SU-DHL-6 (cell line): ENCODE results near the gene HORMAD2.

Experiments used
- H2AFZ ChIP-seq: fragments of 200-600 bp; sonication (generic); 2 replicates; pipeline ENCODE4 v1.6.1; 2014; ENCODE audit warnings: low read depth, mild to moderate bottlenecking, moderate library complexity, mixed read lengths, antibody characterized with exemption, low read length; ENCODE audit not compliant: severe bottlenecking
- H3F3A ChIP-seq: fragments of 200-600 bp; shearing (Covaris generic); 2 replicates; pipeline ENCODE4 v1.6.0; 2016; ENCODE audit warnings: antibody characterized with exemption, mild to moderate bottlenecking; ENCODE audit not compliant: insufficient read depth
- H3K27ac ChIP-seq: fragments of 200-600 bp; sonication (generic); 2 replicates; pipeline ENCODE4 v1.5.1; 2016; ENCODE audit warnings: low read depth, mild to moderate bottlenecking, low read length, moderate library complexity, mixed read lengths
- H3K27me3 ChIP-seq: fragments of 200-600 bp; sonication (generic), shearing (Covaris generic); 2 replicates; pipeline ENCODE4 v1.6.0; 2014; ENCODE audit warnings: mild to moderate bottlenecking, low read length
- H3K36me3 ChIP-seq: fragments of 200-600 bp; sonication (generic); 2 replicates; pipeline ENCODE4 v1.6.1; 2014; ENCODE audit warnings: mild to moderate bottlenecking, low read length, mixed read lengths
- H3K4me2 ChIP-seq: fragments of 300-600, 200-600 bp; shearing (Covaris generic), sonication (generic); 2 replicates; pipeline ENCODE4 v1.6.0; 2014; ENCODE audit warnings: low read length, low read depth, mild to moderate bottlenecking; ENCODE audit not compliant: poor library complexity, severe bottlenecking
- H3K4me3 ChIP-seq: fragments of 200-600 bp; sonication (generic); 2 replicates; pipeline ENCODE4 v1.5.1; 2014; ENCODE audit warnings: antibody characterized with exemption, low read length, mild to moderate bottlenecking, mixed read lengths; ENCODE audit not compliant: insufficient read depth, poor library complexity, severe bottlenecking
- H3K79me2 ChIP-seq: fragments of 200-600 bp; sonication (generic); 2 replicates; pipeline ENCODE4 v1.6.1; 2014; ENCODE audit warnings: mild to moderate bottlenecking, low read length, moderate library complexity; ENCODE audit not compliant: insufficient read depth
- H3K9ac ChIP-seq: fragments of 200-600 bp; sonication (generic); 2 replicates; pipeline ENCODE4 v1.7.0; 2014; ENCODE audit warnings: mild to moderate bottlenecking, low read length
- H3K9me2 ChIP-seq: fragments of 200-600 bp; sonication (generic); replicated peaks from 2 replicates; pipeline ENCODE4 v1.6.1; 2014; ENCODE audit warnings: low read length; ENCODE audit not compliant: insufficient read depth
- H3K9me3 ChIP-seq: fragments of 200-600 bp; sonication (generic); 2 replicates; pipeline ENCODE4 v1.6.1; 2014; ENCODE audit warnings: low read length, mixed read lengths; ENCODE audit not compliant: insufficient read depth
- H4K20me1 ChIP-seq: fragments of 200-600 bp; sonication (generic); 2 replicates; pipeline ENCODE4 v1.6.1; 2014; ENCODE audit warnings: low read depth, mild to moderate bottlenecking, antibody characterized with exemption, low read length, moderate library complexity, mixed read lengths
- CTCF ChIP-seq: fragments of 200-600 bp; sonication (generic); IDR thresholded peaks from one replicate; pipeline ENCODE4 v1.5.1; 2017; ENCODE audit warnings: antibody characterized with exemption, mild to moderate bottlenecking, low read length, moderate library complexity; ENCODE audit not compliant: insufficient read depth, poor library complexity, severe bottlenecking
- EZH2phosphoT487 ChIP-seq: fragments of 200-600 bp; sonication (generic), shearing (Covaris generic); conservative IDR thresholded peaks from 2 replicates; pipeline ENCODE4 v1.6.1; 2018; ENCODE audit warnings: mild to moderate bottlenecking, antibody characterized with exemption, low read length, moderate library complexity, mixed read lengths

The HORMAD2 gene

DNA sequence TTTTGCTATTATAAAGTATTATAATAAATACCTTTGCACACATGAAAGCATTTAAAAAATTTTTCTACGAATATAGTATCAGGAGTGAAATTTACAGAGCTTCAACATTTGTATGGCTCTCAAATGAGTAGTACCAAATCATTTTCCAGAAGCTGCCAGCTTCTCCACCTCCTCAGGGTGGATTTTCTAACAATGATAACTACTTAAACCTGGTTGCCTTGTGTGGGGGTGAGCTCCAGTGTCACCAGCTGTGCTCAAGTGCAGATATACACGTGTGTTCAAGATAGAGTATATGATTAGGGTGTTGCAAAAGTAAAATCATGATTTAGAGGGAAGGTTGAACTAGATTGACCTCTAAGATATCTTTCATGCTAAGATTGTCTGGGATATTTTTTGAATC lies 48.2 kb downstream of the HORMAD2 start:
- Histone ChIP-seq H3K4me3 (no peak overlapping the region), H3K27ac (no peak overlapping the region), H3K27me3 (no peaks in the 10 kb centered on the region), H3K9me2 (no peaks in the 10 kb centered on the region), H3K4me2 (no peak overlapping the region), H4K20me1 (no peaks in the 10 kb centered on the region), H3K36me3 (no peaks in the 10 kb centered on the region), H2AFZ (no peak overlapping the region), H3F3A (no peaks in the 10 kb centered on the region), H3K9me3 (no peaks in the 10 kb centered on the region), H3K9ac (no peak overlapping the region), H3K79me2 (no peaks in the 10 kb centered on the region)
- no peak for TF ChIP-seq CTCF
- no peak for TF ChIP-seq EZH2phosphoT487

- Histone ChIP-seq H3K27ac (no peak overlapping the region), H3K79me2 (no peaks in the 10 kb centered on the region), H3K36me3 (no peaks in the 10 kb centered on the region), H3K27me3 (no peaks in the 10 kb centered on the region), H3K9ac (no peak overlapping the region), H3K9me3 (no peaks in the 10 kb centered on the region), H3F3A (no peaks in the 10 kb centered on the region), H3K4me2 (no peak overlapping the region), H3K9me2 (no peaks in the 10 kb centered on the region), H4K20me1 (no peaks in the 10 kb centered on the region), H2AFZ (no peak overlapping the region), H3K4me3 (no peak overlapping the region)
- TF ChIP-seq EZH2phosphoT487 (no peak), CTCF (no peak)
Measured at GRCh38 chr22:30129636-30130035, 49.4 kb downstream of the HORMAD2 start.

GRCh38 chr22:30132290-30132996 lies 52.2 kb downstream of the HORMAD2 start:
- Histone ChIP-seq H3K27me3 (no peaks in the 10 kb centered on the region), H3K36me3 (no peaks in the 10 kb centered on the region), H3F3A (no peaks in the 10 kb centered on the region), H3K9ac (no peak overlapping the region), H4K20me1 (no peaks in the 10 kb centered on the region), H3K4me2 (no peak overlapping the region), H3K9me2 (no peaks in the 10 kb centered on the region), H3K27ac (no peak overlapping the region), H3K79me2 (no peaks in the 10 kb centered on the region), H3K4me3 (no peak overlapping the region), H2AFZ (no peak overlapping the region), H3K9me3 (no peaks in the 10 kb centered on the region)
- TF ChIP-seq CTCF (no peak), EZH2phosphoT487 (no peak)
